Stimulated activated CD4-positive, alpha-beta T cell treated with anti-CD3 and anti-CD28 coated beads, Interleukin-12 subunit alpha, Interleukin-12 subunit beta, amount 100 ng/mL, for 4 hours (primary cell): ENCODE results near the gene KANTR.
"Not testable (repeated sequence)": the region's sequence is repeated elsewhere in the genome, so short reads cannot be mapped to it uniquely, and the experiment has no call there.

Experiments used
- DNase-seq: peaks from one replicate; pipeline ENCODE4 v3.0.0-alpha.2; 2020

Gene KANTR

DNA sequence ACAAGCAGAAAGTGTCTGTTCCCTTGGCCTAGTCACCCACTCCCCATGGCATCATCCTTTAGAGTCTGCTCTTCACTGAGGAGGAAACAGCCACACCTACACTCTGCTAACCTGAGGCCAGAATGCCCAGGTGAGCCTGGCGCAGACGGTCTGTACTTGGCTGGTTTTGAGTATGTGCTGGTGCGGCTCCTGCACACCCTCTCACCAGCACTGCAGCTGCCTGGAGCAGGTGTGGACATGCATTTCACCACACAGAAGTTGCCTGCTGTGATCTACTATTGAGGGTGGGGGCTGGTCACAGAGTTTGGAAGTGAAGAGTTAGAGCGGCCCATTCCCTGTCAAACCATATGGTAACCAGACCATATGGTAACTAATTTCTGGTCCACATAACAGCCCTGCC lies 39.5 kb downstream of the KANTR start:
- DNase-seq: no peak

- no peak for DNase-seq
Observed at GRCh38 chrX:53135581-53135980, 41.6 kb downstream of the KANTR start.

DNA sequence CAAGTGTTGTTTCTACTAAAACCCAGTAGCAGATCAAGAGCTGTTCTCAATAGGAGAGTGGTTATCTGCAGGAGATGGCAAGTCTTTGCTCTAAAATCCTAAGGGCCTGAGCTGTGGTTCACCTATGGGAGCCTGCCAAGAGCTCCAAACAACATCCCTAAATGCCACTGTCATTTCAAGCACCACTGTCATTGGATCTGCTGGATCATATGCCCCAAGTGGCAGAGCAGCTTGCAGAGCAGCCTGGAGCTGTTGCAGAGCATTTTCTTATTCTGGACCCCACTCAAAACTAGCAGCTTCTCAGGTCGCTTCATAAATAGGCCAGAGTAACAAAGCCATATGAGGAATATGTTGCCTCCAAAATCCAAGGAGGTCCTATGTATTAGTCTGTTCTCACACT lies 59.6 kb downstream of the KANTR start:
- no peak for DNase-seq

DNA sequence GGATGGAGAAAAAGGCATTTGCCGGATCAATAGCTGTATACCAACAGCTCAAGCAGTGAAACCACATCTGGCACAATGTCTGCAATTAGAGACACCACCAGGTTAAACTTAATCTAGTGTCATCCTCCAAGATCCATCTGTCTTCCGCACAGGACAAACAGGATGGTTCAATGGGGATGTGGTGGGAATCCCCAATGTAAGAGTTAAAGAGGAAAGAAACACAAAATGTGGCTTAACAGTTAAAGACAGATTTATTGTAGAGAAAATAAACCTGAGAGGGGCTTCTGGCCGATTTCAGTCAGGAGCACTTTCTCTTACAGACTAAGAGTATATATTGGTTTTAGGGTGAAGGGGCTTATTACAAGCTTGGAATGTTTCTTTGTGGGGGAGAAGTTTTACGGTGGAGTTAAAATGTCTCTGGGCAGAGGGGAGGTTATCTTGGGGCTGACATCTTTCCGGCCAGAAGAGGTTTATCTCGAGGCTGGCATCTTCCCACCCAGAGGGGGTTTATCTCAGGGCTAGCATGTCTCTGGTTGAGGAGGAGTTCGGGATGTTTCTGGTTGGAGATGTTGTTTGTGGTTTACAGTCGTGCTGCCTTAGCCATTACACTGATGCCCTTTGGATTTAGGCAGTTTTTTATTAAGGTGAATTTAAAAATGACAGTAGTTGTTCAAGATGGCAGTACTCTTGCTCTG lies 61.7 kb downstream of the KANTR start:
- no peak for DNase-seq

- DNase-seq: no peak
Observed at GRCh38 chrX:53156207-53156596, 62.3 kb downstream of the KANTR start.

- DNase-seq: no peak
Observed at GRCh38 chrX:53159184-53159583, 65.2 kb downstream of the KANTR start.

GRCh38 chrX:53160297-53160983 lies 66.5 kb downstream of the KANTR start:
- DNase-seq: no peak

- DNase-seq: no peak
Observed at GRCh38 chrX:53163436-53163835, 69.5 kb downstream of the KANTR start.

DNA sequence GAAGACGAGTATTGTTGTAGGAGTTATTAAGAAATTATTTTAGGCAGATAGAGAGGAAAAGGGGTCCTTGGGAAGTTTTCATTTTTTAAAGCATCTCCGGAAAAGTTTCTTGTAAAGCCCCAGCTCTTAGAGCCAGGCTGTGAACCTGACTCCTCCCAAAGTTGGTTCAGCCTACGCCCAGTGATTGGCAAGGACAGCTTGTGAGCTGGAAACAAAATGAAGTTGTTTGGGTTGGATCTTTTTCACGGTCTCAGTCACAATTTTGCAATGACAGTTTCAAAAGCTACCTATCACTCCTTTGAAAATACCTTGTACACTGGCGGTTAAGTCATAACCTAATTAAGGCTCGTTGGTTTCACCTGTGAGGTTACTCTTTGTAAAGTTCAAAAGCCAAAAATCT lies 70.6 kb downstream of the KANTR start:
- not testable (repeated sequence) for DNase-seq

DNA sequence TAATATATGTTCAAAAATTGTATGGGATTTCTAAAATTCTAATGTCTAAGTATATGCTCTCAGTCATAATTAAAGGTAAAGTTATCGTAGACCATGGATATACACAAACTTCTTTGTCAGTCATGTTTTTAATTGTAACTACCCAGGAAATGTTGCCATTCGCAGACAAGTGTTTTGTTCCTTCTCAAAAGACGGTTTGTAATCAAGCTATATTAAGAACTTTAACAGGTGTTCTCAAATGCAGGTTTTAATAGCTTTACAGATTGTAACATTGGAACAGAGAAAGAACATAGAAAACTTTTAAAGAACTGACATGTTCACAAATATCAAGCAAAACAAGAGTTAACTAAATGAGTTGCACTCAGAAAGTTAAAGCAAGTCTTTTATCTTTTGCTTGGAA lies 72.2 kb downstream of the KANTR start:
- DNase-seq: no peak

DNA sequence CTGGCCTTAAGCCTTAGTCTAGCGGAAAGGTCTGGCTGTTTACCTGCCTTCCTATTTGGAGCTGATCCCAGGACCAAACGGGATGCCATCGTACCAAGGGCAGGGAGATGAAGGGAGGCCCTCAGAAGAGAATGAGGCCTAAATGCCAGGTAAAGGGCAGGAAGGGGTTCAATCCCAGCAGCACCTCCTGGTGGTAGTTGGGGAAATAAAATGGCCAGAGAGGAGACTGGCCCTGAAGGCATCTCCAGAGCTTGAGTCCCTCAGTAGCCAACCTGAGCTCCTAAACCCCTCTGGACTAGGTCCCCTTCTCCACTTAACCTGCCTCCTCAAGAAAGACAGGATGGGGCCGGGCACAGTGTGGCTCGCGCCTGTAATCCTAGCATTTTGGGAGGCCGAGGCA lies 77.4 kb downstream of the KANTR start:
- DNase-seq: no peak
